ENCODE measurements around the gene TRPC4.

Gene TRPC4

GRCh38 chr13:37870895-37871550, 1.5 kb upstream of the TRPC4 start:
- no peak overlapping the region for H3K4me3 ChIP-seq (ENCODE audit: low read depth in 1 of 2, low read length in 1 of 2)

GRCh38 chr13:37870489-37870845, 895 bp upstream of the TRPC4 start:
- Histone ChIP-seq H3K27me3 (peaks cover 61% of the 10 kb centered on the region), H3K27ac (no peak overlapping the region), H3K9me3 (no peaks in the 10 kb centered on the region), H3K36me3 (no peaks in the 10 kb centered on the region), H3K4me1 (ENCODE audit: control insufficient read depth in 1 of 2, insufficient read depth in 1 of 2, low read depth in 1 of 2, low read length in 1 of 2) (no peaks in the 10 kb centered on the region), H3K4me3 (ENCODE audit: low read depth in 1 of 2, low read length in 1 of 2) (no peak overlapping the region)
- no peak for TF ChIP-seq CTCF (IDR thresholded peaks at IDR 0.05)

More at GRCh38 chr13:37870895-37871550, 1.5 kb upstream of the TRPC4 start:
- no peak for TF ChIP-seq CTCF (IDR thresholded peaks at IDR 0.05)
- H3K27ac ChIP-seq = no peak overlapping the region
- H3K9me3 ChIP-seq = no peaks in the 10 kb centered on the region
- no peaks in the 10 kb centered on the region for H3K36me3 ChIP-seq
- H3K27me3 ChIP-seq = peaks cover 61% of the 10 kb centered on the region
- H3K4me1 ChIP-seq (ENCODE audit: control insufficient read depth in 1 of 2, insufficient read depth in 1 of 2, low read depth in 1 of 2, low read length in 1 of 2) = no peaks in the 10 kb centered on the region

- no peaks in the 10 kb centered on the region for H3K36me3 ChIP-seq
- no peak overlapping the region for H3K27ac ChIP-seq
- H3K4me3 ChIP-seq (ENCODE audit: low read depth in 1 of 2, low read length in 1 of 2) = no peak overlapping the region
- no peaks in the 10 kb centered on the region for H3K4me1 ChIP-seq (ENCODE audit: control insufficient read depth in 1 of 2, insufficient read depth in 1 of 2, low read depth in 1 of 2, low read length in 1 of 2)
- peaks cover 61% of the 10 kb centered on the region for H3K27me3 ChIP-seq
- no peaks in the 10 kb centered on the region for H3K9me3 ChIP-seq
- TF ChIP-seq CTCF (IDR thresholded peaks at IDR 0.05) = no peak
These were observed 141 bp downstream of the TRPC4 start for GRCh38 chr13:37869506-37869755.

GRCh38 chr13:37868691-37869505, 674 bp downstream of the TRPC4 start:
- Histone ChIP-seq H3K4me1 (ENCODE audit: control insufficient read depth in 1 of 2, insufficient read depth in 1 of 2, low read depth in 1 of 2, low read length in 1 of 2) (no peaks in the 10 kb centered on the region), H3K36me3 (no peaks in the 10 kb centered on the region), H3K27me3 (peaks cover 61% of the 10 kb centered on the region), H3K27ac (no peak overlapping the region), H3K9me3 (no peaks in the 10 kb centered on the region), H3K4me3 (ENCODE audit: low read depth in 1 of 2, low read length in 1 of 2) (no peak overlapping the region)
- no peak for TF ChIP-seq CTCF (IDR thresholded peaks at IDR 0.05)

GRCh38 chr13:37863708-37864107, 5.9 kb downstream of the TRPC4 start:
- Histone ChIP-seq H3K4me1 (ENCODE audit: control insufficient read depth in 1 of 2, insufficient read depth in 1 of 2, low read depth in 1 of 2, low read length in 1 of 2) (no peaks in the 10 kb centered on the region), H3K4me3 (ENCODE audit: low read depth in 1 of 2, low read length in 1 of 2) (no peak overlapping the region), H3K27ac (no peak overlapping the region), H3K27me3 (peaks cover 17% of the 10 kb centered on the region), H3K36me3 (no peaks in the 10 kb centered on the region), H3K9me3 (no peaks in the 10 kb centered on the region)
- no peak for TF ChIP-seq CTCF (IDR thresholded peaks at IDR 0.05)
